Muscle of back (tissue), 11 donors: Measurements from ENCODE around the gene OLA1. TPM values are rescaled to one million over a fixed set of nuclear protein-coding genes. Genes with fewer than 3 reads are reported as not detected.

Source experiments
- DNase-seq, 3 donors: peaks; one replicate each; pipeline versions ENCODE4 v3.0.0 to v3.0.0-alpha.2; 2013
- polyA plus RNA-seq, 10 donors: library from polyadenylated mRNA; unstranded; fragments of 120-200 nt; gene quantifications; one replicate each; pipeline ENCODE4 v1.2.1, GENCODE V29; 2013; ENCODE audit not compliant: insufficient read length in 10 of 10

The OLA1 gene
- polyA plus RNA-seq, 10 donors = 179 to 312 (median 227) TPM

- DNase-seq = no peak
These were observed 211.5 kb downstream of the OLA1 start for GRCh38 chr2:174036825-174037224.

DNA sequence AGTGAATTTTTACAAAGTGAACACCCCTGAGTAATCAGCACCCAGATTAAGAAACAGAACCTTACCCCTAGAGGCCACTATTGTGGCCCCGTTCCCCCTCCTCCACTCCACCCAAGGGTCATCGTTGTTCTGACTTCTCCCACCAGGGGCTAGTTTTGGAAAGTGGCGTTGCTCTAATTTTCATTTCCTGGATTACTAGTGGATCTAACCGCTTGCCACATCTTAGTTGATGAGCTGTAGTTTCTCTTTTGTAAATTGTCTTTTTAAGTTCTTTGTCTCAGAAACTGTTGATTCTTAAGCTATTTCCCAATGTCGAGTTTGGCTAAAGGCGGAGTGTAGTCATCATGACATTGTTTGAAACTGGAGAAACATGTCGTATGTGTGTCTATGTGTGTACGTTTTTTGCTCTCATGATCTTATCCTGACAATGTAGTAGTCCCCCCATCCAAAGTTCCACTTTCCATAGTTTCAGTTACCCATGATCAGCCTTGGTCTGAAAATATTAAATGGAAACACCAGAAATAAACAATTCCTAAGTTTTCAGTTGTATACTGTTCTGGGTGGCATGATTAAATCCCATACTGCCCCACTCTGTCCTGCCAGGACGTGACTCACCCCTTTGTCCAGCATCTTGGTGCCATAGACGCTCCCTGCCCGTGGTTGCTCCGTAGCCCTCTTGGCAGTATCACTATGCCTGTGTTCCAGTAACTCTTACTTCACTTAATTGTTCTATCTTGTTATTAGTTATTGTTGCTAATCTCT lies 212.2 kb downstream of the OLA1 start:
- peak in 1 of 3 donors; percentile 48 for DNase-seq

- DNase-seq = no peak
These were observed 213.2 kb downstream of the OLA1 start for GRCh38 chr2:174035117-174035635.

- DNase-seq = no peak
These were observed 215.2 kb downstream of the OLA1 start for GRCh38 chr2:174033163-174033550.

- no peak for DNase-seq
These were observed 217.1 kb downstream of the OLA1 start for GRCh38 chr2:174031226-174031625.

- DNase-seq = no peak
These were observed 219.4 kb downstream of the OLA1 start for GRCh38 chr2:174028935-174029334.

- peak in 1 of 3 donors; percentile 65 for DNase-seq
These were observed 220.4 kb downstream of the OLA1 start for GRCh38 chr2:174027956-174028355.

GRCh38 chr2:174026122-174026845 lies 222.0 kb downstream of the OLA1 start:
- peak in 2 of 3 donors; percentile 41 to 72 for DNase-seq

- peak; percentile 93 to 98 (median 94) for DNase-seq
These were observed 222.8 kb downstream of the OLA1 start for GRCh38 chr2:174025271-174026121.

GRCh38 chr2:174024524-174025270 lies 223.6 kb downstream of the OLA1 start:
- DNase-seq = peak; percentile 94 to 98 (median 96)

DNA sequence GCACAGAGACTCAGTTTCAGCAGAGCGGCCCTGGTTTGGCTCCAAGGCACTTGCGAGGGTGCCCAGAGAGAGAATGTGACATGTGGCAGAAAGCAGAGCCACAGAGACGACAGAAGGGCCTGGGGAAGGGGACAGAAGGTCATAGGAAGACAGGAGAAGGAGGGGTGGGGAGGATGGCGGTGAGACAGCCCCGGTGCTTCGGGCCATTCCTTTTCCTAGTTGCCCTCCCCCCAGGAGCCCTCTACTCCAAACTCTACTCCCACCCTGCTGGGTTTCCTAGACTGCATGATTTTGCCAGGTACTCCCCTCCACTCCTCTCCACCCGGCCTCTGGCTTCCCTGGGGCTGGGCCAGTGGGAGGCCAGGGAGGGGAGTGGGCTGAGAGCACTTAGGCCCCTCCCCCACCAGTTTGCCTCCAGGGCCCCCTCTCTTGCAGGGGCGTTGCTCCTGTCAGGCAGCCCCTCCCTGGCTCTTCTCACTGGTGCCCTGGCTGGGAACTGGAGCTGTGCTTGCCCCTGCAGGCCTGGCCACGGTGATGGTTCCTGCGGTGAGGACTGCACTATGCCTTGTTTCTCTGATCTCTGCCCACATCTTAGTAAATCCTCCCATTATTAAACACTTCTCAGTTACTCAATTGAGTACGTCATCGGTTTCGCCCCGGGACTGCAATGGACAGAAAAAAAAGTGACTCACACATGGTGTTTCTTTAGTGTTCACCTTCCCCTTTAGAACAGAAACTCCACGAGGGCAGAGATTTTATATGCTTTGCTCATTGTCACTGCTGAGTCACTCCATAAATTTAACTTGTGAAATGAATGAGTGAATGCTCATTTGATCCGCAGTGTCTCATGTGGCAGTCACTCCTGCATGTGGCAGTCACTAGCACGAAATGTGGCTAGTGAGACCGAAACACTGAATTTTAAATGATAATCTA lies 224.5 kb downstream of the OLA1 start:
- DNase-seq = peak; percentile 69 to 86 (median 78)

Other genes starting within 250 kb of the OLA1 start
- 1 to 10 TPM in 1 of 10 donors, under 1 TPM in 9; 0.05 to 2.4 (median 0.37) TPM for gene SP9, start 86.4 kb upstream of the OLA1 start, polyA plus RNA-seq
- 10 to 100 TPM; 26.2 to 37.5 (median 31.2) TPM for gene SCRN3, start 147.2 kb upstream of the OLA1 start, polyA plus RNA-seq
- gene GPR155, start 238.5 kb upstream of the OLA1 start, polyA plus RNA-seq = 1 to 10 TPM; 2.2 to 6.1 (median 4.4) TPM